Transverse colon (tissue), 3 donors: ENCODE data around the gene STX7.

ENCODE experiments used
- CTCF ChIP-seq, 5 experiments: fragments of 200-600 bp in 3 of 5; fragments of 450-650 bp in 2 of 5; sonication (generic) in 3 of 5; IDR thresholded peaks; 1 replicate in 2 of 5; 2 replicates in 3 of 5; pipeline ENCODE4 v1.5.1; 2016 to 2017; ENCODE audit warnings: antibody characterized with exemption in 5 of 5, inconsistent platforms in 3 of 5, mild to moderate bottlenecking in 2 of 5, moderate library complexity in 1 of 5
- EP300 ChIP-seq: sonication (generic); formaldehyde crosslinking; IDR thresholded peaks from one replicate; pipeline ENCODE4 v1.6.1; 2017; ENCODE audit warnings: antibody characterized with exemption, low read depth
- POLR2A ChIP-seq: fragments of 450-650 bp; IDR thresholded peaks from one replicate; pipeline ENCODE4 v1.6.1; 2016; ENCODE audit warnings: antibody characterized with exemption, mild to moderate bottlenecking, moderate library complexity

- TF ChIP-seq CTCF (IDR thresholded peaks at IDR 0.05): no peak
- no peak for TF ChIP-seq POLR2A
- TF ChIP-seq EP300: no peak
Observed at GRCh38 chr6:132498638-132499037, 14.3 kb downstream of the STX7 start.
